ENCODE measurements around the gene HAUS7. TPM values are rescaled to one million over a fixed set of nuclear protein-coding genes. Genes with fewer than 3 reads are reported as not detected.

The HAUS7 gene
- total RNA-seq, 4 donors from 2014 or later: 7.0 to 34.8 (median 12.4) TPM

GRCh38 chrX:153448556-153449367 lies 21.6 kb downstream of the HAUS7 start:
- TF ChIP-seq EP300 (IDR thresholded peaks at IDR 0.05; ENCODE audit: low read depth): no peak
- TF ChIP-seq POLR2A (IDR thresholded peaks at IDR 0.05): no peak
- no peak for TF ChIP-seq CTCF (IDR thresholded peaks at IDR 0.05)
- no peak for TF ChIP-seq POLR2AphosphoS5 (IDR thresholded peaks at IDR 0.05)
- H3K9me3 ChIP-seq: no peaks in the 10 kb centered on the region
- H3K27ac ChIP-seq: no peak overlapping the region
- H3K36me3 ChIP-seq: no peaks in the 10 kb centered on the region
- DNase-seq: no peak
- 92% methylated on average over 17 of the region's 21 CpGs; no CpG with 5 or more reads in 1 of the 2 donors for WGBS, 2 donors (ENCODE audit: low coverage in 1 of 2)
- intact Hi-C loops (cut with DNase I; ENCODE audit: low total_unique reads): no loop called here
- no peaks in the 10 kb centered on the region for H3K27me3 ChIP-seq
- in situ Hi-C loops (cut with MboI; ENCODE audit: low pct_ligation_motif_present in 1 of 4, low pct_unique_long_range_greater_than_20kb in 1 of 4, low sequenced_read_pairs in 3 of 4): no loop called here
- no peaks in the 10 kb centered on the region for H3K4me1 ChIP-seq
- no peak overlapping the region for H3K4me3 ChIP-seq

GRCh38 chrX:153447581-153447960 lies 22.8 kb downstream of the HAUS7 start:
- Histone ChIP-seq H3K9me3 (no peaks in the 10 kb centered on the region), H3K27ac (no peak overlapping the region), H3K4me1 (no peaks in the 10 kb centered on the region), H3K27me3 (no peaks in the 10 kb centered on the region), H3K4me3 (no peak overlapping the region), H3K36me3 (no peaks in the 10 kb centered on the region)
- 81% methylated on average over 8 of the region's 8 CpGs; no CpG with 5 or more reads in 1 of the 2 donors for WGBS, 2 donors (ENCODE audit: low coverage in 1 of 2)
- TF ChIP-seq EP300 (IDR thresholded peaks at IDR 0.05; ENCODE audit: low read depth): no peak
- TF ChIP-seq CTCF (IDR thresholded peaks at IDR 0.05): no peak
- in situ Hi-C loops (cut with MboI; ENCODE audit: low pct_ligation_motif_present in 1 of 4, low pct_unique_long_range_greater_than_20kb in 1 of 4, low sequenced_read_pairs in 3 of 4): no loop called here
- intact Hi-C loops (cut with DNase I; ENCODE audit: low total_unique reads): no loop called here
- no peak for DNase-seq

- H3K27ac ChIP-seq: no peak overlapping the region
- no peak for TF ChIP-seq POLR2A (IDR thresholded peaks at IDR 0.05)
- TF ChIP-seq CTCF (IDR thresholded peaks at IDR 0.05): no peak
- no peak for TF ChIP-seq POLR2AphosphoS5 (IDR thresholded peaks at IDR 0.05)
- no peak for TF ChIP-seq EP300 (IDR thresholded peaks at IDR 0.05; ENCODE audit: low read depth)
- no peak overlapping the region for H3K4me3 ChIP-seq
- H3K4me1 ChIP-seq: no peaks in the 10 kb centered on the region
- in situ Hi-C loops (cut with MboI; ENCODE audit: low pct_ligation_motif_present in 1 of 4, low pct_unique_long_range_greater_than_20kb in 1 of 4, low sequenced_read_pairs in 3 of 4) (no loop called here), intact Hi-C loops (cut with DNase I; ENCODE audit: low total_unique reads) (no loop called here)
- no peaks in the 10 kb centered on the region for H3K36me3 ChIP-seq
- WGBS, 2 donors (ENCODE audit: low coverage in 1 of 2): 91% methylated on average over 13 of the region's 17 CpGs; no CpG with 5 or more reads in 1 of the 2 donors
- no peaks in the 10 kb centered on the region for H3K9me3 ChIP-seq
- H3K27me3 ChIP-seq: no peaks in the 10 kb centered on the region
- DNase-seq: no peak
Observed at GRCh38 chrX:153446950-153447580, 23.3 kb downstream of the HAUS7 start.

GRCh38 chrX:153446636-153446936 lies 23.8 kb downstream of the HAUS7 start:
- H3K27me3 ChIP-seq: no peaks in the 10 kb centered on the region
- no peaks in the 10 kb centered on the region for H3K4me1 ChIP-seq
- in situ Hi-C loops (cut with MboI; ENCODE audit: low pct_ligation_motif_present in 1 of 4, low pct_unique_long_range_greater_than_20kb in 1 of 4, low sequenced_read_pairs in 3 of 4) (no loop called here), intact Hi-C loops (cut with DNase I; ENCODE audit: low total_unique reads) (no loop called here)
- H3K27ac ChIP-seq: no peak overlapping the region
- WGBS, 2 donors (ENCODE audit: low coverage in 1 of 2): 79% methylated on average over 10 of the region's 10 CpGs; no CpG with 5 or more reads in 1 of the 2 donors
- H3K36me3 ChIP-seq: no peaks in the 10 kb centered on the region
- DNase-seq: no peak
- no peaks in the 10 kb centered on the region for H3K9me3 ChIP-seq
- no peak overlapping the region for H3K4me3 ChIP-seq
- TF ChIP-seq POLR2AphosphoS5 (IDR thresholded peaks at IDR 0.05): no peak
- no peak for TF ChIP-seq EP300 (IDR thresholded peaks at IDR 0.05; ENCODE audit: low read depth)

Measured in transverse colon (tissue), 4 donors.